ENCODE data around the gene IFNL1.

- TF ChIP-seq CTCF (IDR thresholded peaks at IDR 0.05) (peak; percentile 87 to 97 (median 91)), POLR2A (IDR thresholded peaks at IDR 0.05) (peak; percentile 94 to 97)
Measured at GRCh38 chr19:39341719-39342604, 45.8 kb downstream of the IFNL1 start, which contains the start of gene SAMD4B.

All from tibial nerve (tissue), 3 donors.